H1 (cell line): Measurements from ENCODE around the gene NARS2. TPM values are rescaled to one million over a fixed set of nuclear protein-coding genes. Genes with fewer than 3 reads are reported as not detected.
A peak's percentile ranks its signal among the peaks of the same experiment; 100 is the strongest.

ENCODE experiments used
- ASH2L ChIP-seq: fragments of 200-600, 300-600 bp; sonication (generic); IDR thresholded peaks from one replicate; pipeline ENCODE4 v1.7.1; 2017; ENCODE audit warnings: low read length
- ATF3 ChIP-seq: IDR thresholded peaks from 2 replicates; pipeline ENCODE4 v1.6.1; 2011; ENCODE audit warnings: low read depth, mild to moderate bottlenecking, low read length; ENCODE audit not compliant: insufficient read depth
- BCL11A ChIP-seq, 2 experiments: IDR thresholded peaks; one replicate each; pipeline ENCODE4 v1.6.1; 2011; ENCODE audit warnings: low read depth in 2 of 2, low read length in 2 of 2, mild to moderate bottlenecking in 2 of 2
- BRCA1 ChIP-seq: IDR thresholded peaks from 2 replicates; pipeline ENCODE4 v1.6.1; 2012; ENCODE audit warnings: low read depth, low read length, improper control_type of control experiment
- CBX5 ChIP-seq: fragments of 300-800, 300-1000 bp; sonication (generic); IDR thresholded peaks from 2 replicates; pipeline ENCODE4 v1.7.1; 2016; ENCODE audit warnings: antibody characterized with exemption, low read length, low read depth
- CHD1 ChIP-seq: IDR thresholded peaks from 2 replicates; pipeline ENCODE4 v1.6.1; 2012; ENCODE audit warnings: low read depth, low read length, improper control_type of control experiment
- CTCF ChIP-seq, 3 experiments: IDR thresholded peaks; 1 replicate in 2 of 3; 2 replicates in 1 of 3; pipeline versions ENCODE4 v1.5.1 to v1.6.1; 2011; ENCODE audit warnings: low read length in 3 of 3, mild to moderate bottlenecking in 3 of 3, inconsistent platforms in 2 of 3, low read depth in 1 of 3, moderate library complexity in 1 of 3; ENCODE audit not compliant: insufficient read depth in 1 of 3; ENCODE audit errors: control extremely low read depth in 1 of 3
- EGR1 ChIP-seq: IDR thresholded peaks from 2 replicates; pipeline ENCODE4 v1.6.1; 2011; ENCODE audit warnings: low read depth, low read length, borderline replicate concordance
- GABPA ChIP-seq: IDR thresholded peaks from 2 replicates; pipeline ENCODE4 v1.6.1; 2011; ENCODE audit warnings: mild to moderate bottlenecking, low read length, moderate library complexity, borderline replicate concordance; ENCODE audit not compliant: insufficient read depth
- MAX ChIP-seq: IDR thresholded peaks from 2 replicates; pipeline ENCODE4 v1.6.1; 2012; ENCODE audit warnings: inconsistent platforms
- POU5F1 ChIP-seq: IDR thresholded peaks from 2 replicates; pipeline ENCODE4 v1.6.1; 2011; ENCODE audit warnings: low read depth, mild to moderate bottlenecking, low read length, moderate library complexity
- RAD21 ChIP-seq, 2 experiments: IDR thresholded peaks in 1 of 2; conservative IDR thresholded peaks in 1 of 2; 2 replicates each; pipeline ENCODE4 v1.6.1; 2011; ENCODE audit warnings: low read depth in 2 of 2, low read length in 2 of 2, improper control_type of control experiment in 1 of 2, inconsistent platforms in 1 of 2, mild to moderate bottlenecking in 1 of 2, moderate library complexity in 1 of 2
- RNF2 ChIP-seq: fragments of 200-900, 300-1000 bp; sonication (generic); IDR thresholded peaks from 2 replicates; pipeline ENCODE4 v1.7.1; 2016; ENCODE audit warnings: borderline replicate concordance, low read depth, mild to moderate bottlenecking, antibody characterized with exemption, low read length; ENCODE audit not compliant: poor library complexity, severe bottlenecking; ENCODE audit errors: missing control alignments
- SIN3A ChIP-seq, 2 experiments: IDR thresholded peaks in 1 of 2; conservative IDR thresholded peaks in 1 of 2; 2 replicates each; pipeline ENCODE4 v1.6.1; 2011 to 2012; ENCODE audit warnings: low read length in 2 of 2, improper control_type of control experiment in 1 of 2, low read depth in 1 of 2, mild to moderate bottlenecking in 1 of 2
- SP4 ChIP-seq: IDR thresholded peaks from 2 replicates; pipeline ENCODE4 v1.6.1; 2012; ENCODE audit warnings: low read length, inconsistent platforms
- TAF1 ChIP-seq: IDR thresholded peaks from 2 replicates; pipeline ENCODE4 v1.6.1; 2011; ENCODE audit warnings: mild to moderate bottlenecking, low read depth, low read length
- TAF7 ChIP-seq: optimal IDR thresholded peaks from 2 replicates; pipeline ENCODE3; 2011; ENCODE audit warnings: low read depth, mild to moderate bottlenecking, inconsistent platforms, low read length, moderate library complexity, borderline replicate concordance
- TCF12 ChIP-seq: IDR thresholded peaks from 2 replicates; pipeline ENCODE4 v1.6.1; 2011; ENCODE audit warnings: low read depth, mild to moderate bottlenecking, low read length
- USF2 ChIP-seq: IDR thresholded peaks from 2 replicates; pipeline ENCODE4 v1.6.1; 2011; ENCODE audit warnings: low read length, improper control_type of control experiment
- polyA plus RNA-seq, 7 experiments: library from polyadenylated mRNA; depleted of rRNA in 3 of 7; stranded (reverse) in 5 of 7; unstranded in 2 of 7; fragments of >200 nt in 5 of 7; fragments of 200-250 nt in 2 of 7; gene quantifications; 1 replicate in 5 of 7; 2 replicates in 1 of 7; 4 replicates in 1 of 7; pipeline versions ENCODE4 v1.2.1 to v1.2.3, GENCODE V29; 2011 to 2013; ENCODE audit warnings: missing spikeins in 2 of 7, mixed read lengths in 2 of 7
- total RNA-seq: library from RNA; stranded (reverse); fragmentation: NEBNext Ultra II Directional; extraction: Animal tissue kit (Norgen Biotek cat#: 25700); gene quantifications from 2 replicates; pipeline ENCODE4 v1.2.1, GENCODE V29; 2021

NARS2 gene
- total and polyA plus RNA-seq, 2 of the 8 experiments (the other 6 are each of a cell fraction or from before 2014, with no cell fraction given): 26.2 to 51.6 TPM

- no peak for TF ChIP-seq CBX5
- TF ChIP-seq BCL11A (IDR thresholded peaks at IDR 0.05; ENCODE audit: low read depth in 2 of 2, low read length in 2 of 2): no peak
- peak in 1 of 2 experiments; percentile 46; a peak in 1 of 4 replicates for TF ChIP-seq SIN3A (conservative IDR thresholded peaks at IDR 0.05 in 1 of 2, IDR thresholded peaks at IDR 0.05 in 1 of 2; ENCODE audit: low read depth in 1 of 2, low read length in 2 of 2)
- TF ChIP-seq CTCF (IDR thresholded peaks at IDR 0.05; ENCODE audit: control extremely low read depth in 1 of 3, insufficient read depth in 1 of 3, low read depth in 1 of 3, low read length in 3 of 3): peak in 2 of 3 experiments; percentile 4 to 15; a peak in 2 of 4 replicates
- no peak for TF ChIP-seq RNF2
- TF ChIP-seq POU5F1: no peak
- TF ChIP-seq CHD1: no peak
- TF ChIP-seq ASH2L: peak; percentile 65
- TF ChIP-seq ATF3: no peak
- no peak for TF ChIP-seq SP4
- peak; percentile 56; the same call in 1 of the 2 replicates for TF ChIP-seq TAF1
- TF ChIP-seq TAF7: no peak
- peak; percentile 42; the same call in 1 of the 2 replicates for TF ChIP-seq MAX
- TF ChIP-seq GABPA: no peak
- TF ChIP-seq EGR1: no peak
- TF ChIP-seq RAD21 (IDR thresholded peaks at IDR 0.05 in 1 of 2, conservative IDR thresholded peaks at IDR 0.05 in 1 of 2; ENCODE audit: low read depth in 2 of 2, low read length in 2 of 2): no peak
- TF ChIP-seq BRCA1: no peak
- no peak for TF ChIP-seq TCF12
- no peak for TF ChIP-seq USF2
These were observed 156.6 kb downstream of the NARS2 start (continued) for GRCh38 chr11:78417888-78418583.
